SJSA1 (cell line): Measurements from ENCODE around the gene DENND1C. TPM values are rescaled to one million over a fixed set of nuclear protein-coding genes. Genes with fewer than 3 reads are reported as not detected.
A peak's percentile ranks its signal among the peaks of the same experiment; 100 is the strongest.

Source experiments
- DNase-seq, 2 experiments: peaks; one replicate each; pipeline ENCODE4 v3.0.0-alpha.2; 2015 to 2020; ENCODE audit warnings: low spot score in 2 of 2, low read depth in 1 of 2
- H3K27ac ChIP-seq: fragments of 250-450 bp; sonication (Bioruptor Pico); 2 replicates; pipeline ENCODE4 v1.5.1; 2020; ENCODE audit warnings: mild to moderate bottlenecking, moderate library complexity
- H3K27me3 ChIP-seq: fragments of 250-450 bp; sonication (Bioruptor Pico); replicated peaks from 2 replicates; pipeline ENCODE4 v1.5.1; 2020; ENCODE audit warnings: mild to moderate bottlenecking, moderate library complexity
- H3K36me3 ChIP-seq: fragments of 250-450 bp; sonication (Bioruptor Pico); 2 replicates; pipeline ENCODE4 v1.5.1; 2020; ENCODE audit warnings: mild to moderate bottlenecking
- H3K4me1 ChIP-seq: fragments of 250-450 bp; sonication (Bioruptor Pico); replicated peaks from 2 replicates; pipeline ENCODE4 v1.6.1; 2021; ENCODE audit warnings: mild to moderate bottlenecking
- H3K4me3 ChIP-seq: fragments of 250-450 bp; sonication (Bioruptor Pico); 2 replicates; pipeline ENCODE4 v1.5.1; 2020; ENCODE audit warnings: mild to moderate bottlenecking
- H3K9me3 ChIP-seq: fragments of 250-450 bp; sonication (Bioruptor Pico); replicated peaks from 2 replicates; pipeline ENCODE4 v1.5.1; 2020; ENCODE audit warnings: mild to moderate bottlenecking
- total RNA-seq: library from RNA; depleted of rRNA; stranded (reverse); fragments of >200 nt; shearing (Covaris generic); gene quantifications from 2 replicates; pipeline ENCODE4 v1.2.3, GENCODE V29; 2014

Gene DENND1C
- total RNA-seq, 1 experiment from 2014 or later = not detected

GRCh38 chr19:6464070-6464873 is 17.3 kb downstream of the DENND1C start, which contains the start of gene CRB3:
CRB3 (plus strand) TSS chr19:6464271; CDS start chr19:6464702, 431 bp downstream.
- no peaks in the 10 kb centered on the region for H3K9me3 ChIP-seq
- DNase-seq = no peak
- peaks cover 14% of the 10 kb centered on the region for H3K4me1 ChIP-seq
- no peak within 1 kb of the TSS for H3K4me3 ChIP-seq
- H3K27me3 ChIP-seq = peaks cover 46% of the 10 kb centered on the region
- H3K36me3 ChIP-seq = no peaks in the 10 kb centered on the region
- H3K27ac ChIP-seq = no peak within 1 kb of the TSS

GRCh38 chr19:6460099-6460884 is 21.3 kb downstream of the DENND1C start:
- Histone ChIP-seq H3K27ac (no peak overlapping the region), H3K4me3 (peak overlapping the region; percentile 40), H3K4me1 (peaks cover 14% of the 10 kb centered on the region), H3K9me3 (no peaks in the 10 kb centered on the region), H3K27me3 (peaks cover 31% of the 10 kb centered on the region), H3K36me3 (no peaks in the 10 kb centered on the region)
- DNase-seq = peak; percentile 94 to 96

- Histone ChIP-seq H3K27me3 (peaks cover 23% of the 10 kb centered on the region), H3K27ac (no peak within 1 kb of the TSS), H3K36me3 (no peaks in the 10 kb centered on the region), H3K4me1 (peaks cover 14% of the 10 kb centered on the region), H3K9me3 (no peaks in the 10 kb centered on the region), H3K4me3 (peak within 1 kb of the TSS; percentile 40)
- DNase-seq = no peak
These were observed 22.1 kb downstream of the DENND1C start, which contains the start of gene SLC25A23 for GRCh38 chr19:6459262-6460098. SLC25A23 (minus strand) TSS chr19:6459792; CDS start chr19:6459628, 164 bp downstream.

- no peaks in the 10 kb centered on the region for H3K9me3 ChIP-seq
- no peak overlapping the region for H3K27ac ChIP-seq
- H3K36me3 ChIP-seq = no peaks in the 10 kb centered on the region
- H3K4me3 ChIP-seq = no peak overlapping the region
- H3K27me3 ChIP-seq = peaks cover 16% of the 10 kb centered on the region
- peaks cover 14% of the 10 kb centered on the region for H3K4me1 ChIP-seq
- DNase-seq = no peak
These were observed 22.8 kb downstream of the DENND1C start for GRCh38 chr19:6458695-6459261.

- Histone ChIP-seq H3K27ac (no peak overlapping the region), H3K27me3 (peaks cover 10% of the 10 kb centered on the region), H3K4me3 (no peak overlapping the region), H3K4me1 (peaks cover 14% of the 10 kb centered on the region), H3K36me3 (no peaks in the 10 kb centered on the region), H3K9me3 (no peaks in the 10 kb centered on the region)
- DNase-seq = no peak
These were observed 23.5 kb downstream of the DENND1C start for GRCh38 chr19:6457958-6458694.

- DNase-seq = no peak
- Histone ChIP-seq H3K27ac (no peak overlapping the region), H3K36me3 (no peaks in the 10 kb centered on the region), H3K4me3 (no peak overlapping the region), H3K4me1 (peaks cover 14% of the 10 kb centered on the region), H3K27me3 (peaks cover 8% of the 10 kb centered on the region; the same call in 1 of the 2 replicates), H3K9me3 (no peaks in the 10 kb centered on the region)
These were observed 25.7 kb downstream of the DENND1C start for GRCh38 chr19:6455924-6456323.

GRCh38 chr19:6453951-6454565 is 27.5 kb downstream of the DENND1C start:
- no peak overlapping the region for H3K4me3 ChIP-seq
- H3K9me3 ChIP-seq = no peaks in the 10 kb centered on the region
- peaks cover 3% of the 10 kb centered on the region; the same call in 1 of the 2 replicates for H3K27me3 ChIP-seq
- no peak for DNase-seq
- no peak overlapping the region for H3K27ac ChIP-seq
- H3K4me1 ChIP-seq = no peaks in the 10 kb centered on the region
- H3K36me3 ChIP-seq = no peaks in the 10 kb centered on the region

GRCh38 chr19:6452899-6453298 is 28.7 kb downstream of the DENND1C start:
- Histone ChIP-seq H3K4me1 (no peaks in the 10 kb centered on the region), H3K36me3 (no peaks in the 10 kb centered on the region), H3K4me3 (no peak overlapping the region), H3K27me3 (no peaks in the 10 kb centered on the region), H3K27ac (no peak overlapping the region), H3K9me3 (no peaks in the 10 kb centered on the region)
- DNase-seq = no peak

GRCh38 chr19:6452223-6452614 is 29.4 kb downstream of the DENND1C start:
- H3K27me3 ChIP-seq = no peaks in the 10 kb centered on the region
- no peaks in the 10 kb centered on the region for H3K4me1 ChIP-seq
- no peaks in the 10 kb centered on the region for H3K9me3 ChIP-seq
- H3K27ac ChIP-seq = no peak overlapping the region
- no peak for DNase-seq
- no peak overlapping the region for H3K4me3 ChIP-seq
- H3K36me3 ChIP-seq = no peaks in the 10 kb centered on the region

GRCh38 chr19:6451583-6452222 is 29.9 kb downstream of the DENND1C start:
- no peaks in the 10 kb centered on the region for H3K4me1 ChIP-seq
- H3K9me3 ChIP-seq = no peaks in the 10 kb centered on the region
- H3K4me3 ChIP-seq = no peak overlapping the region
- no peaks in the 10 kb centered on the region for H3K36me3 ChIP-seq
- no peaks in the 10 kb centered on the region for H3K27me3 ChIP-seq
- DNase-seq = no peak
- no peak overlapping the region for H3K27ac ChIP-seq

- DNase-seq = no peak
- Histone ChIP-seq H3K27ac (no peak overlapping the region), H3K4me1 (no peaks in the 10 kb centered on the region), H3K4me3 (no peak overlapping the region), H3K36me3 (no peaks in the 10 kb centered on the region), H3K9me3 (no peaks in the 10 kb centered on the region), H3K27me3 (no peaks in the 10 kb centered on the region)
These were observed 31.4 kb downstream of the DENND1C start for GRCh38 chr19:6450166-6450565.

GRCh38 chr19:6448045-6448444 is 33.5 kb downstream of the DENND1C start:
- Histone ChIP-seq H3K36me3 (no peaks in the 10 kb centered on the region), H3K27ac (no peak overlapping the region), H3K4me3 (no peak overlapping the region), H3K4me1 (no peaks in the 10 kb centered on the region), H3K27me3 (no peaks in the 10 kb centered on the region), H3K9me3 (no peaks in the 10 kb centered on the region)
- DNase-seq = no peak
